H9 (cell line): Measurements from ENCODE around the gene AKAP1. TPM values are rescaled to one million over a fixed set of nuclear protein-coding genes. Genes with fewer than 3 reads are reported as not detected.

Experiments used
- DNase-seq: peaks from one replicate; pipeline ENCODE4 v3.0.0-alpha.2; 2017
- H2AFZ ChIP-seq: one replicate; pipeline ENCODE4 v1.6.1; 2013; ENCODE audit warnings: mild to moderate bottlenecking, low read length, control low read depth, moderate library complexity
- H2AK5ac ChIP-seq: 2 replicates; pipeline ENCODE4 v1.6.1; 2013; ENCODE audit warnings: low read length, control low read depth, mixed read lengths; ENCODE audit not compliant: insufficient read length
- H2BK120ac ChIP-seq: one replicate; pipeline ENCODE4 v1.6.1; 2013; ENCODE audit warnings: low read depth, mild to moderate bottlenecking, low read length, control low read depth, inconsistent platforms; ENCODE audit not compliant: poor library complexity, severe bottlenecking
- H2BK12ac ChIP-seq: 2 replicates; pipeline ENCODE4 v1.6.1; 2013; ENCODE audit warnings: low read length, control low read depth, mixed read lengths, low read depth; ENCODE audit not compliant: insufficient read length
- H2BK15ac ChIP-seq: 2 replicates; pipeline ENCODE4 v1.6.1; 2013; ENCODE audit warnings: low read depth, low read length, control low read depth
- H2BK20ac ChIP-seq: one replicate; pipeline ENCODE4 v1.6.1; 2013; ENCODE audit warnings: low read depth, mild to moderate bottlenecking, low read length, control low read depth, inconsistent platforms; ENCODE audit not compliant: poor library complexity, severe bottlenecking
- H2BK5ac ChIP-seq: 2 replicates; pipeline ENCODE4 v1.6.1; 2013; ENCODE audit warnings: low read length, control low read depth, mixed read lengths; ENCODE audit not compliant: insufficient read length
- H3K14ac ChIP-seq: 2 replicates; pipeline ENCODE4 v1.6.1; 2013; ENCODE audit warnings: low read length, control low read depth; ENCODE audit not compliant: insufficient read depth
- H3K18ac ChIP-seq: 2 replicates; pipeline ENCODE4 v1.6.1; 2013; ENCODE audit warnings: low read depth, mild to moderate bottlenecking, mixed read lengths, low read length, control low read depth; ENCODE audit not compliant: insufficient read length
- H3K23ac ChIP-seq: 2 replicates; pipeline ENCODE4 v1.6.1; 2013; ENCODE audit warnings: low read length, control low read depth, mixed read lengths, low read depth; ENCODE audit not compliant: insufficient read length
- H3K23me2 ChIP-seq: 2 replicates; pipeline ENCODE4 v1.6.1; 2013; ENCODE audit warnings: low read depth, mild to moderate bottlenecking, mixed read lengths, low read length, control low read depth; ENCODE audit not compliant: insufficient read length, poor library complexity, severe bottlenecking
- H3K27ac ChIP-seq: 2 replicates; pipeline ENCODE4 v1.5.1; 2013; ENCODE audit warnings: low read length, control low read depth, mixed read lengths, low read depth; ENCODE audit not compliant: insufficient read length
- H3K27me3 ChIP-seq: 2 replicates; pipeline ENCODE4 v1.6.1; 2013; ENCODE audit warnings: low read length, control low read depth, inconsistent platforms; ENCODE audit not compliant: insufficient read depth
- H3K4ac ChIP-seq: 2 replicates; pipeline ENCODE4 v1.6.1; 2013; ENCODE audit warnings: low read depth, mild to moderate bottlenecking, control low read depth, inconsistent platforms, low read length, moderate library complexity
- H3K4me1 ChIP-seq: 2 replicates; pipeline ENCODE4 v1.6.1; 2013; ENCODE audit warnings: low read length, control low read depth, inconsistent platforms; ENCODE audit not compliant: insufficient read depth
- H3K4me2 ChIP-seq: 2 replicates; pipeline ENCODE4 v1.6.1; 2013; ENCODE audit warnings: low read length, control low read depth, mixed read lengths; ENCODE audit not compliant: insufficient read length, insufficient read depth
- H3K56ac ChIP-seq: 2 replicates; pipeline ENCODE4 v1.6.1; 2013; ENCODE audit warnings: low read depth, mild to moderate bottlenecking, mixed read lengths, low read length, control low read depth; ENCODE audit not compliant: insufficient read length
- H3K79me1 ChIP-seq: 2 replicates; pipeline ENCODE4 v1.6.1; 2013; ENCODE audit warnings: low read depth, mild to moderate bottlenecking, moderate library complexity, low read length, control low read depth, inconsistent platforms; ENCODE audit not compliant: insufficient read depth, poor library complexity, severe bottlenecking
- H3K79me2 ChIP-seq: 2 replicates; pipeline ENCODE4 v1.6.1; 2013; ENCODE audit warnings: low read length, control low read depth, inconsistent platforms; ENCODE audit not compliant: insufficient read depth
- H3K9ac ChIP-seq: 2 replicates; pipeline ENCODE4 v1.6.1; 2013; ENCODE audit warnings: low read length, control low read depth, mixed read lengths; ENCODE audit not compliant: insufficient read length; ENCODE audit errors: extremely low read depth
- H3K9me3 ChIP-seq: one replicate; pipeline ENCODE4 v1.6.1; 2013; ENCODE audit warnings: low read depth, low read length, inconsistent platforms; ENCODE audit not compliant: control insufficient read depth
- H3T11ph ChIP-seq: one replicate; pipeline ENCODE4 v1.6.1; 2013; ENCODE audit warnings: mild to moderate bottlenecking, low read length, control low read depth, inconsistent platforms
- H4K20me1 ChIP-seq: one replicate; pipeline ENCODE4 v1.6.1; 2013; ENCODE audit not compliant: control insufficient read depth, insufficient read length, insufficient read depth
- H4K5ac ChIP-seq: 2 replicates; pipeline ENCODE4 v1.6.1; 2013; ENCODE audit warnings: low read depth, mild to moderate bottlenecking, mixed read lengths, low read length, control low read depth; ENCODE audit not compliant: insufficient read length
- H4K8ac ChIP-seq: replicated peaks from 2 replicates; pipeline ENCODE4 v1.6.1; 2013; ENCODE audit warnings: low read length, control low read depth, mixed read lengths, low read depth; ENCODE audit not compliant: insufficient read length
- H4K91ac ChIP-seq: 2 replicates; pipeline ENCODE4 v1.6.1; 2013; ENCODE audit warnings: low read depth, mild to moderate bottlenecking, moderate library complexity, mixed read lengths, low read length, control low read depth; ENCODE audit not compliant: insufficient read length
- H3K27ac Mint-ChIP-seq, 3 experiments: 2 replicates in 2 of 3; 3 replicates in 1 of 3; pipeline ENCODE4 v1.8.0; 2020 to 2021; ENCODE audit warnings: mixed read lengths in 3 of 3, mild to moderate bottlenecking in 1 of 3, moderate library complexity in 1 of 3
- H3K27me3 Mint-ChIP-seq: 2 replicates; pipeline ENCODE4 v1.8.0; 2021; ENCODE audit warnings: low read depth, mild to moderate bottlenecking, moderate library complexity, mixed read lengths
- H3K36me3 Mint-ChIP-seq, 3 experiments: 2 replicates in 2 of 3; 3 replicates in 1 of 3; pipeline ENCODE4 v1.8.0; 2020 to 2021; ENCODE audit warnings: low read depth in 3 of 3, mixed read lengths in 3 of 3; ENCODE audit not compliant: insufficient read depth in 1 of 3
- H3K4me1 Mint-ChIP-seq, 2 experiments: 2 replicates each; pipeline ENCODE4 v1.8.0; 2020; ENCODE audit warnings: mixed read lengths in 2 of 2
- H3K4me3 Mint-ChIP-seq, 2 experiments: 2 replicates in 1 of 2; 3 replicates in 1 of 2; pipeline ENCODE4 v1.8.0; 2020 to 2021; ENCODE audit warnings: mild to moderate bottlenecking in 2 of 2, mixed read lengths in 2 of 2, moderate library complexity in 1 of 2
- H3K9me3 Mint-ChIP-seq, 2 experiments: 2 replicates in 1 of 2; 3 replicates in 1 of 2; pipeline ENCODE4 v1.8.0; 2020; ENCODE audit warnings: mild to moderate bottlenecking in 2 of 2, mixed read lengths in 2 of 2, moderate library complexity in 1 of 2
- WGBS: extraction: QIAGEN DNeasy Blood & Tissue Kit; methylation state at CpG from one replicate; pipeline ENCODE4 v1.1.7; 2013; ENCODE audit warnings: missing lambda C conversion rate, low lambda C conversion rate, mixed read lengths; ENCODE audit not compliant: insufficient read length; ENCODE audit errors: extremely low coverage; 5-methylcytosine and 5-hydroxymethylcytosine counted together
- total RNA-seq: library from RNA; stranded (reverse); gene quantifications from 2 replicates; pipeline ENCODE4 v1.2.1, GENCODE V29; 2021
- TF ChIP-seq, protein P1 (sequence below): fragments of 200-600 bp; sonication (generic); conservative IDR thresholded peaks from 3 replicates; pipeline ENCODE4 v1.8.0; 2021; ENCODE audit warnings: antibody characterized with exemption, mild to moderate bottlenecking

Gene AKAP1
- total RNA-seq, 1 experiment from 2014 or later, result 61.2 TPM

DNA sequence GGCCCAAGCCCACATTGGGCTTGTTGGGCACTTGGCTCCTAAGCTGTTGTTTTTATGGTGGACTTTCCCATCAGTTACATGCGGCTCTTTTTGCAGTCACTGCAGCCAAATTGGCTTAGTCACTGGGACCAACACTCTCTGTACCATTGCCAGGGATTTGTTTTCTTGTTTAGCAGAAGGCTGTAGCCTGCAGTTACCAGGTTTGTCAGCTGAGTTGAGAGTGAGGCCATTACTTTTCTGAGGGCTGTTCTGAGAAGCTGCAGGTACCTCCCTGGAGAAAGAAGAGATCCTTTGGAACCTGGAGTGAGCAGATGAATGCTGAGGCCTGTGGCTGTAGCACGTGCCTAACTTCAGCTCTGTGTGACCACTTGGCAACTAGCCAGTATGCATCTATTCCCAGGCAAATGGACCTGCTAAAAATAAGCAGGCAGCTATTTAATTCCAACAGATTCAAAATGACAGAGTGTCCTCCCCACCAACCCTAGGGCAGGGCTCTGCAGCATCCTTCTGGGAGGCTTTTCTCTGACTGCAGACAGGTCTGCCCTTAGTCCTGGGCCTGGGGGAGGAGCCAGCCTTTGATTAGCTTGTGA is 12.9 kb downstream of the AKAP1 start:
- Histone ChIP-seq H4K20me1 (peaks cover 1% of the 10 kb centered on the region), H3K79me2 (peaks cover 47% of the 10 kb centered on the region; the same call in 1 of the 2 replicates), H3K4me2 (no peak overlapping the region), H3K23me2 (no peaks in the 10 kb centered on the region), H2BK5ac (no peak overlapping the region), H3K4ac (no peak overlapping the region), H3T11ph (no peak overlapping the region), H4K5ac (no peak overlapping the region), H2AK5ac (no peak overlapping the region), H3K4me1 (peaks cover 11% of the 10 kb centered on the region; the same call in 1 of the 2 replicates), H3K27me3 (no peaks in the 10 kb centered on the region), H3K79me1 (no peaks in the 10 kb centered on the region), H3K27ac (no peak overlapping the region), H2AFZ (no peak overlapping the region), H2BK20ac (no peak overlapping the region), H2BK12ac (no peak overlapping the region), H3K23ac (no peak overlapping the region), H2BK15ac (no peak overlapping the region), H3K56ac (no peak overlapping the region), H3K18ac (no peak overlapping the region), H3K9me3 (no peaks in the 10 kb centered on the region), H3K14ac (no peak overlapping the region), H2BK120ac (no peak overlapping the region), H4K8ac (no peak overlapping the region), H4K91ac (no peak overlapping the region), H3K9ac (no peak overlapping the region)
- Mint-ChIP-seq H3K27me3 (no peaks in the 10 kb centered on the region), H3K4me3 (no peak overlapping the region), H3K36me3 (peaks cover 3 to 9% (median 7%) of the 10 kb centered on the region in 3 experiments), H3K9me3 (no peaks in the 10 kb centered on the region), H3K27ac (peak overlapping the region; percentile 38 to 73 (median 61); a peak in 5 of 7 replicates), H3K4me1 (peaks cover 67 to 70% of the 10 kb centered on the region in 2 experiments)
- no peak for DNase-seq
- TF ChIP-seq, protein P1, sequence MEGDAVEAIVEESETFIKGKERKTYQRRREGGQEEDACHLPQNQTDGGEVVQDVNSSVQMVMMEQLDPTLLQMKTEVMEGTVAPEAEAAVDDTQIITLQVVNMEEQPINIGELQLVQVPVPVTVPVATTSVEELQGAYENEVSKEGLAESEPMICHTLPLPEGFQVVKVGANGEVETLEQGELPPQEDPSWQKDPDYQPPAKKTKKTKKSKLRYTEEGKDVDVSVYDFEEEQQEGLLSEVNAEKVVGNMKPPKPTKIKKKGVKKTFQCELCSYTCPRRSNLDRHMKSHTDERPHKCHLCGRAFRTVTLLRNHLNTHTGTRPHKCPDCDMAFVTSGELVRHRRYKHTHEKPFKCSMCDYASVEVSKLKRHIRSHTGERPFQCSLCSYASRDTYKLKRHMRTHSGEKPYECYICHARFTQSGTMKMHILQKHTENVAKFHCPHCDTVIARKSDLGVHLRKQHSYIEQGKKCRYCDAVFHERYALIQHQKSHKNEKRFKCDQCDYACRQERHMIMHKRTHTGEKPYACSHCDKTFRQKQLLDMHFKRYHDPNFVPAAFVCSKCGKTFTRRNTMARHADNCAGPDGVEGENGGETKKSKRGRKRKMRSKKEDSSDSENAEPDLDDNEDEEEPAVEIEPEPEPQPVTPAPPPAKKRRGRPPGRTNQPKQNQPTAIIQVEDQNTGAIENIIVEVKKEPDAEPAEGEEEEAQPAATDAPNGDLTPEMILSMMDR, result no peak
- WGBS, result no CpG with 5 or more reads among the region's 2 CpGs
